ENCODE results near the gene RPRD2. TPM values are rescaled to one million over a fixed set of nuclear protein-coding genes. Genes with fewer than 3 reads are reported as not detected.

The RPRD2 gene
- total and polyA plus RNA-seq, 9 of the 15 experiments (the other 6 are each of a cell fraction or from before 2014, with no cell fraction given), result 1.5 to 21.6 (median 7.7) TPM

GRCh38 chr1:150365941-150366340, 2.0 kb downstream of the RPRD2 start:
- no peaks in the 10 kb centered on the region for H3K27me3 ChIP-seq (ENCODE audit: control insufficient read depth in 2 of 2, insufficient read depth in 2 of 2, low read length in 2 of 2)
- FAIRE-seq (peak; percentile 37), DNase-seq (ENCODE audit: extremely low read depth in 1 of 4, low spot score in 3 of 4) (peak in 1 of 4 experiments; percentile 13), ATAC-seq (no peak)
- in situ Hi-C loops (cut with MboI) (no loop called here), intact Hi-C loops (cut with micrococcal nuclease) (loop anchor here (10.0 kb wide), 1 partner anchor 179 kb away; the partner anchor contains the start of gene ADAMTSL4)
- H3K79me2 ChIP-seq (ENCODE audit: control insufficient read depth, insufficient read depth, low read length), result peaks cover 65% of the 10 kb centered on the region
- ChIA-PET CTCF (ENCODE audit: low intra/inter-chr PET ratio) (no interaction called here), POLR2A (interaction anchor here (4.0 kb wide), 1 partner anchor 17 kb away, joined by 18 read pairs; no protein-coding TSS in a partner anchor)
- peak overlapping the region; percentile 99 for H3K27ac ChIP-seq (ENCODE audit: extremely low read depth, low read depth, low read length)
- BruUV-seq (replicated peaks), result no TSS peak
- H3K4me3 ChIP-seq, result peak overlapping the region; percentile 69
- peaks cover 8% of the 10 kb centered on the region; the same call in 2 of the 3 replicates for H3K36me3 ChIP-seq (ENCODE audit: control insufficient read depth, insufficient read depth, low read length)
- no peak for TF ChIP-seq ARID3B (CRISPR knock-in tag; IDR thresholded peaks at IDR 0.05; ENCODE audit: borderline replicate concordance)
- TF ChIP-seq CEBPG (CRISPR knock-in tag; IDR thresholded peaks at IDR 0.05), result no peak
- TF ChIP-seq CEBPG (tag; conservative IDR thresholded peaks at IDR 0.05 in 1 of 2, IDR thresholded peaks at IDR 0.05 in 1 of 2), result no peak
- TF ChIP-seq NFE2L1 (tag; IDR thresholded peaks at IDR 0.05; ENCODE audit: borderline replicate concordance, low read depth), result no peak
- 0 out of 4 replicates have a peak, but pooled peaks of 1 of the 2 experiments have one; percentile 10 for TF ChIP-seq TEAD1 (CRISPR knock-in tag; IDR thresholded peaks at IDR 0.05)
- no peak for TF ChIP-seq HMG20B (CRISPR knock-in tag; IDR thresholded peaks at IDR 0.05)
- no peak for TF ChIP-seq ZNF354B (CRISPR knock-in tag; IDR thresholded peaks at IDR 0.05)
- no peak for TF ChIP-seq ESRRA (IDR thresholded peaks at IDR 0.05; ENCODE audit: borderline replicate concordance, low read depth)
- TF ChIP-seq ZNF274 (IDR thresholded peaks at IDR 0.05; ENCODE audit: borderline replicate concordance, low read depth, low read length), result no peak
- no peak for TF ChIP-seq E4F1 (CRISPR knock-in tag; IDR thresholded peaks at IDR 0.05; ENCODE audit: borderline replicate concordance)
- TF ChIP-seq SPI1 (IDR thresholded peaks at IDR 0.05; ENCODE audit: borderline replicate concordance, low read depth, low read length), result 0 out of 2 replicates have a peak, but pooled peaks have one; percentile 13
- no peak for TF ChIP-seq TBP (optimal IDR thresholded peaks at IDR 0.05; ENCODE audit: low read depth, low read length)
- peak overlapping the region; percentile 92 to 97 for H3K9ac ChIP-seq (ENCODE audit: insufficient read depth in 1 of 2, low read depth in 2 of 2, low read length in 2 of 2)
- no peaks in the 10 kb centered on the region for H3K9me1 ChIP-seq (ENCODE audit: control insufficient read depth, insufficient read depth, low read length)
- H2AFZ ChIP-seq (ENCODE audit: low read depth, low read length), result no peak overlapping the region
- peak overlapping the region; percentile 96 for H3K4me2 ChIP-seq (ENCODE audit: insufficient read depth, low read length)
- 0% methylated on average over 3 of the region's 3 CpGs for WGBS (ENCODE audit: insufficient coverage, low coverage, missing lambda C conversion rate)
- H3K9me3 ChIP-seq (replicated peaks; ENCODE audit: control insufficient read depth, insufficient read depth, low read depth, low read length), result no peaks in the 10 kb centered on the region
- H3K4me1 ChIP-seq (replicated peaks in 1 of 2; ENCODE audit: control insufficient read depth in 2 of 2, insufficient read depth in 2 of 2, low read length in 2 of 2), result peaks cover 8 to 13% of the 10 kb centered on the region in 2 experiments
- no peaks in the 10 kb centered on the region for H4K20me1 ChIP-seq (replicated peaks; ENCODE audit: control insufficient read depth, insufficient read depth, low read length)
